Uterus (tissue), 4 donors: ENCODE measurements around the gene CEP72. TPM values are rescaled to one million over a fixed set of nuclear protein-coding genes. Genes with fewer than 3 reads are reported as not detected.

Experiments used
- DNase-seq, 2 donors: peaks; one replicate each; pipeline ENCODE4 v3.0.0-alpha.2; 2019 to 2020
- H3K27ac ChIP-seq, 2 donors: fragments of 200-600 bp; sonication (generic); 1 replicate in 1 of 2; 2 replicates in 1 of 2; pipeline ENCODE4 v1.5.1; 2016 to 2018
- H3K27me3 ChIP-seq, 2 donors: fragments of 200-600 bp; sonication (generic); one replicate each; pipeline ENCODE4 v1.5.1; 2018 to 2019; ENCODE audit warnings: control low read depth in 1 of 2
- H3K36me3 ChIP-seq, 2 donors: fragments of 200-600 bp; sonication (generic); one replicate each; pipeline ENCODE4 v1.5.1; 2019; ENCODE audit warnings: control low read depth in 1 of 2
- H3K4me1 ChIP-seq, 2 donors: fragments of 200-600 bp; sonication (generic); one replicate each; pipeline ENCODE4 v1.5.1; 2018 to 2019; ENCODE audit warnings: control low read depth in 1 of 2
- H3K4me3 ChIP-seq, 2 donors: fragments of 200-600 bp; sonication (generic); 1 replicate in 1 of 2; 2 replicates in 1 of 2; pipeline ENCODE4 v1.5.1; 2018 to 2019; ENCODE audit warnings: mild to moderate bottlenecking in 1 of 2
- H3K9me3 ChIP-seq, 2 donors: fragments of 200-600 bp; sonication (generic); one replicate each; pipeline ENCODE4 v1.5.1; 2019; ENCODE audit warnings: control low read depth in 1 of 2
- CTCF ChIP-seq, 4 experiments: fragments of 200-600 bp in 2 of 4; fragments of 450-650 bp in 2 of 4; sonication (generic) in 2 of 4; IDR thresholded peaks; one replicate each; pipeline ENCODE4 v1.5.1; 2016 to 2019; ENCODE audit warnings: antibody characterized with exemption in 4 of 4, mild to moderate bottlenecking in 2 of 4, moderate library complexity in 1 of 4
- POLR2A ChIP-seq, 2 donors: fragments of 450-650 bp; IDR thresholded peaks; one replicate each; pipeline ENCODE4 v1.6.1; 2016; ENCODE audit warnings: antibody characterized with exemption in 2 of 2, mild to moderate bottlenecking in 1 of 2, moderate library complexity in 1 of 2
- intact Hi-C: fragments of 100-400 bp; cut with DNase I; formaldehyde crosslinking; loops from one replicate; pipeline ENCODE4 v1.15.1; 2023; ENCODE audit warnings: low total_unique reads
- total RNA-seq, 4 donors: library from RNA; depleted of rRNA in 3 of 4; stranded (reverse); fragments of >200 nt in 3 of 4; gene quantifications; one replicate each; pipeline versions ENCODE4 v1.1.0 to v1.2.4, GENCODE V29; 2014 to 2023
- donor health status: DM: yes; HTN: yes; CAD: no.

CEP72 gene
- total RNA-seq, 4 donors from 2014 or later: 0.26 to 11.9 (median 4.9) TPM

- TF ChIP-seq CTCF (IDR thresholded peaks at IDR 0.05): no peak
- TF ChIP-seq POLR2A (IDR thresholded peaks at IDR 0.05): no peak
- H3K9me3 ChIP-seq: no peaks in the 10 kb centered on the region
- intact Hi-C loops: no loop called here
- no peaks in the 10 kb centered on the region for H3K4me1 ChIP-seq
- no peaks in the 10 kb centered on the region for H3K27me3 ChIP-seq
- no peak overlapping the region for H3K27ac ChIP-seq
- H3K4me3 ChIP-seq: no peak overlapping the region
- no peaks in the 10 kb centered on the region for H3K36me3 ChIP-seq
- no peak for DNase-seq
Measured at GRCh38 chr5:622359-622758, 10.2 kb downstream of the CEP72 start.

DNA sequence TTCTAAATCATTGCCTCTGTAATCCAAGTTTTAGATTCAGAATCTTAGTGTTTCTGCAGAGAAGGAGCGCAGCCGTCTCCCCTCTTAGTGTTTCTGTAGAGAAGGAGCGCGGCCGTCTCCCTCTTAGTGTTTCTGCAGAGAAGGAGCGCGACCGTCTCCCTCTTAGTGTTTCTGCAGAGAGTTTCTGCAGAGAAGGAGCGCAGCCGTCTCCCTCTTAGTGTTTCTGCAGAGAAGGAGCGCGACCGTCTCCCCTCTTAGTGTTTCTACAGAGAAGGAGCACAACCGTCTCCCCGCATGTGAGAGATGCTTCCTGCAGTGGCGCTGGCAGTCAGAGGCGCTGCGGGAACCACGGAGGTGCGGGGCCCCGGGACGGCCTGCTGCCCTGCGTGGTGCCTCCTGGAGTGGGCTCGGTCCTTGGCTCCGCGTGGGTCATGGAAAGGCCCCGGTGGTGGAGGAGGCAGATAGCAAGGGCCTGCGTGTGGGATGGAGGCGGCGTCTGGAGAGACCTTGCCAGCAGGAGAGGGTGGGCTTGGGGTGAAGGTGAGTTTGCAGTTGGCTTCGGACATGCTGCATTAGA, 10.9 kb downstream of the CEP72 start:
- Histone ChIP-seq H3K36me3 (no peaks in the 10 kb centered on the region), H3K9me3 (no peaks in the 10 kb centered on the region), H3K4me1 (no peaks in the 10 kb centered on the region), H3K4me3 (no peak overlapping the region), H3K27me3 (no peaks in the 10 kb centered on the region), H3K27ac (no peak overlapping the region)
- no peak for DNase-seq
- TF ChIP-seq POLR2A (IDR thresholded peaks at IDR 0.05): no peak
- TF ChIP-seq CTCF (IDR thresholded peaks at IDR 0.05): no peak
- intact Hi-C loops: no loop called here

DNA sequence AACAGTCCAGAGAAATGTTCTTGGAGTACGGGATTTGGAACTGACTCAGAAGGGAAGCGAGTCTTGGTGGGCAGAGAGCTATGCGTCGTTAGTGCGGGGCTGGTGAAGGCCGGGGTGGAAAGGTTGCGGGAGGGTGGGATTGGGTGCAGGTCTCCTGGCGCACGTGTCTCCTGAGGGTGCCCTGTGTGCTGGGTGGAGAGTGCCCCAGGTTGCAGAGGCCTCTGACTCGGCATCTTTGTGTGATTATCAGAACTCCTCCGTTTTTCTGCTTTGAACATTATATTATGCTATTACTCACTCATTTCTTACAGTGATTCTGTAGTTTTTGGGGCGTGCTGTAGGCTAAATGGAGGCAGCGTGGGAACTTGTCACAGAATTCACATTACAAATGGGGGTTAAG, 11.4 kb downstream of the CEP72 start:
- TF ChIP-seq POLR2A (IDR thresholded peaks at IDR 0.05): no peak
- no peak for TF ChIP-seq CTCF (IDR thresholded peaks at IDR 0.05)

GRCh38 chr5:624118-624950, 12.2 kb downstream of the CEP72 start:
- Histone ChIP-seq H3K36me3 (no peaks in the 10 kb centered on the region), H3K9me3 (no peaks in the 10 kb centered on the region), H3K4me1 (no peaks in the 10 kb centered on the region), H3K27ac (no peak overlapping the region), H3K27me3 (no peaks in the 10 kb centered on the region), H3K4me3 (no peak overlapping the region)
- no peak for DNase-seq
- intact Hi-C loops: no loop called here
- TF ChIP-seq POLR2A (IDR thresholded peaks at IDR 0.05) (no peak), CTCF (IDR thresholded peaks at IDR 0.05) (no peak)

More for the DNA sequence above, 11.4 kb downstream of the CEP72 start:
- Histone ChIP-seq H3K36me3 (no peaks in the 10 kb centered on the region), H3K27ac (no peak overlapping the region), H3K9me3 (no peaks in the 10 kb centered on the region), H3K4me1 (no peaks in the 10 kb centered on the region), H3K27me3 (no peaks in the 10 kb centered on the region), H3K4me3 (no peak overlapping the region)
- no peak for DNase-seq
- intact Hi-C loops: no loop called here

GRCh38 chr5:624951-625230, 12.8 kb downstream of the CEP72 start:
- intact Hi-C loops: no loop called here
- Histone ChIP-seq H3K4me1 (no peaks in the 10 kb centered on the region), H3K9me3 (no peaks in the 10 kb centered on the region), H3K4me3 (no peak overlapping the region), H3K27me3 (no peaks in the 10 kb centered on the region), H3K36me3 (no peaks in the 10 kb centered on the region), H3K27ac (no peak overlapping the region)
- TF ChIP-seq POLR2A (IDR thresholded peaks at IDR 0.05) (no peak), CTCF (IDR thresholded peaks at IDR 0.05) (no peak)
- DNase-seq: no peak
